Chondrocyte (in vitro differentiated cells): ENCODE data around the gene AP1G2. TPM values are rescaled to one million over a fixed set of nuclear protein-coding genes. Genes with fewer than 3 reads are reported as not detected.

Experiments
- DNase-seq: peaks from one replicate; pipeline ENCODE4 v3.0.0; 2021; ENCODE audit warnings: mixed read lengths, low spot score
- H3K27ac Mint-ChIP-seq: one replicate; pipeline ENCODE4 v1.8.0; 2021; ENCODE audit warnings: mild to moderate bottlenecking, moderate library complexity, mixed read lengths; ENCODE audit not compliant: unreplicated experiment
- H3K27me3 Mint-ChIP-seq: 2 replicates; pipeline ENCODE4 v1.8.0; 2021; ENCODE audit warnings: low read depth, mixed read lengths
- H3K36me3 Mint-ChIP-seq: 2 replicates; pipeline ENCODE4 v1.8.0; 2021; ENCODE audit warnings: low read depth, mixed read lengths
- H3K4me1 Mint-ChIP-seq: 2 replicates; pipeline ENCODE4 v1.8.0; 2021; ENCODE audit warnings: low read depth, mild to moderate bottlenecking, mixed read lengths
- H3K4me3 Mint-ChIP-seq: one replicate; pipeline ENCODE4 v1.8.0; 2021; ENCODE audit warnings: mild to moderate bottlenecking, moderate library complexity, mixed read lengths; ENCODE audit not compliant: unreplicated experiment
- H3K9me3 Mint-ChIP-seq: 2 replicates; pipeline ENCODE4 v1.8.0; 2021; ENCODE audit warnings: low read depth, mixed read lengths
- CTCF ChIP-seq: fragments of 200-600 bp; sonication (generic); IDR thresholded peaks from 2 replicates; pipeline ENCODE4 v1.5.0; 2021; ENCODE audit warnings: antibody characterized with exemption, mild to moderate bottlenecking, moderate library complexity
- total RNA-seq: library from RNA; stranded (reverse); gene quantifications from 3 replicates; pipeline ENCODE4 v1.2.1, GENCODE V29; 2021

The AP1G2 gene
- total RNA-seq, 1 donor from 2014 or later, result 16.4 TPM

- peaks cover 9% of the 10 kb centered on the region for H3K4me1 Mint-ChIP-seq
- H3K9me3 Mint-ChIP-seq, result no peaks in the 10 kb centered on the region
- peaks cover 24% of the 10 kb centered on the region for H3K27me3 Mint-ChIP-seq
- no peak for TF ChIP-seq CTCF
- DNase-seq, result no peak
- no peak overlapping the region for H3K4me3 Mint-ChIP-seq
- H3K27ac Mint-ChIP-seq, result no peak overlapping the region
- no peaks in the 10 kb centered on the region for H3K36me3 Mint-ChIP-seq
Observed at GRCh38 chr14:23609001-23609400, 41.4 kb upstream of the AP1G2 start.

GRCh38 chr14:23608454-23608853, 40.9 kb upstream of the AP1G2 start:
- Mint-ChIP-seq H3K27me3 (peaks cover 20% of the 10 kb centered on the region), H3K36me3 (no peaks in the 10 kb centered on the region), H3K4me3 (no peak overlapping the region), H3K9me3 (no peaks in the 10 kb centered on the region), H3K4me1 (peaks cover 9% of the 10 kb centered on the region), H3K27ac (no peak overlapping the region)
- TF ChIP-seq CTCF, result no peak
- DNase-seq, result no peak

GRCh38 chr14:23605931-23606585, 38.5 kb upstream of the AP1G2 start:
- no peak for DNase-seq
- H3K4me3 Mint-ChIP-seq, result no peak overlapping the region

GRCh38 chr14:23604675-23605170, 37.1 kb upstream of the AP1G2 start:
- no peak overlapping the region for H3K4me3 Mint-ChIP-seq
- no peaks in the 10 kb centered on the region for H3K9me3 Mint-ChIP-seq
- no peaks in the 10 kb centered on the region for H3K36me3 Mint-ChIP-seq
- H3K4me1 Mint-ChIP-seq, result peaks cover 9% of the 10 kb centered on the region
- no peak overlapping the region for H3K27ac Mint-ChIP-seq
- DNase-seq, result no peak
- no peak for TF ChIP-seq CTCF
- peaks cover 15% of the 10 kb centered on the region for H3K27me3 Mint-ChIP-seq

More at GRCh38 chr14:23605931-23606585, 38.5 kb upstream of the AP1G2 start:
- Mint-ChIP-seq H3K36me3 (no peaks in the 10 kb centered on the region), H3K9me3 (no peaks in the 10 kb centered on the region), H3K27me3 (peaks cover 9% of the 10 kb centered on the region), H3K27ac (peak overlapping the region; percentile 13), H3K4me1 (peaks cover 9% of the 10 kb centered on the region)
- no peak for TF ChIP-seq CTCF

GRCh38 chr14:23604148-23604547, 36.6 kb upstream of the AP1G2 start:
- TF ChIP-seq CTCF, result no peak
- H3K36me3 Mint-ChIP-seq, result peaks cover 1% of the 10 kb centered on the region
- no peak for DNase-seq
- H3K27ac Mint-ChIP-seq, result no peak overlapping the region
- H3K9me3 Mint-ChIP-seq, result peaks cover 5% of the 10 kb centered on the region
- H3K4me3 Mint-ChIP-seq, result no peak overlapping the region
- H3K27me3 Mint-ChIP-seq, result peaks cover 15% of the 10 kb centered on the region
- H3K4me1 Mint-ChIP-seq, result peaks cover 9% of the 10 kb centered on the region
